Pancreas (tissue), 10 donors: ENCODE results near the gene RAET1L. TPM values are rescaled to one million over a fixed set of nuclear protein-coding genes. Genes with fewer than 3 reads are reported as not detected.
"Not testable (repeated sequence)": the region's sequence is repeated elsewhere in the genome, so short reads cannot be mapped to it uniquely, and the experiment has no call there.

Experiments
- ATAC-seq, 4 donors: fragments of 200-7000 bp; cut with Tn5 transposase; one replicate each; pipeline versions ENCODE4 v1.8.0 to v1.9.1; 2020; ENCODE audit warnings: mild to moderate bottlenecking in 4 of 4, moderate library complexity in 4 of 4
- DNase-seq, 6 donors: peaks; one replicate each; pipeline ENCODE4 v3.0.0-alpha.2; 2020
- FAIRE-seq: peaks from 2 replicates; lab custom pipeline; 2012; peaks lifted over from hg19 to GRCh38; lab: Jason Lieb, UNC
- H3K27ac ChIP-seq, 4 donors: fragments of 200-600 bp; sonication (generic); 1 replicate in 3 of 4; 2 replicates in 1 of 4; pipeline versions ENCODE4 v1.5.0 to v1.8.0; 2020
- H3K27me3 ChIP-seq, 4 donors: fragments of 200-600 bp; one replicate each; pipeline ENCODE4 v1.8.0; 2021
- H3K36me3 ChIP-seq, 3 donors: fragments of 200-600 bp; sonication (generic) in 1 of 3; one replicate each; pipeline versions ENCODE4 v1.5.0 to v1.8.0; 2020 to 2021
- H3K4me1 ChIP-seq, 3 donors: fragments of 200-600 bp; one replicate each; pipeline ENCODE4 v1.8.0; 2021
- H3K4me3 ChIP-seq, 4 donors: fragments of 200-600 bp; sonication (generic) in 2 of 4; one replicate each; pipeline versions ENCODE4 v1.5.0 to v1.8.0; 2020 to 2021
- H3K9me3 ChIP-seq, 4 donors: fragments of 200-600 bp; one replicate each; pipeline ENCODE4 v1.8.0; 2021
- CTCF ChIP-seq, 4 donors: fragments of 200-600 bp; sonication (generic) in 3 of 4; IDR thresholded peaks; one replicate each; pipeline versions ENCODE4 v1.5.0 to v1.8.0; 2021; ENCODE audit warnings: antibody characterized with exemption in 4 of 4
- WGBS, 2 donors: extraction: QIAGEN DNeasy Blood & Tissue Kit; methylation state at CpG; one replicate each; pipeline ENCODE4 v1.1.7; 2013; 5-methylcytosine and 5-hydroxymethylcytosine counted together
- intact Hi-C, 3 donors: fragments of 100-400 bp; cut with DNase I; formaldehyde crosslinking; loops; one replicate each; pipeline versions ENCODE4 v1.11.1 to v1.14.2; 2022
- polyA plus RNA-seq, 2 donors: library from polyadenylated mRNA; stranded (reverse); fragments of 200-250 nt; gene quantifications; one replicate each; pipeline ENCODE4 v1.2.3, GENCODE V29; 2013
- total RNA-seq, 6 donors: library from RNA; stranded (reverse); fragmentation: NEBNext Ultra II Directional in 4 of 6; extraction: Animal tissue kit (Norgen Biotek cat#: 25700) in 4 of 6; gene quantifications; one replicate each; pipeline versions ENCODE4 v1.2.1 to v1.2.4, GENCODE V29; 2021 to 2023
- donor health status: healthy with polysubstance abuse.
- donor health status: DM: no; HTN: no; CAD: no; lungs with moderate emphysema.
- donor health status: DM: no; HTN: no; CAD: no.
- donor health status: control.
- donor health status: control.
- donor health status: Bipolar disorder and iron deficiency.
- donor health status: DM: yes; HTN: yes; CAD: no.
- donor health status: DM: no; HTN: no; CAD: no.
- donor health status: DM: no; HTN: no; CAD: no.
- donor health status: DM: yes; HTN: yes; CAD: no.

Gene RAET1L
- total and polyA plus RNA-seq, 8 donors = 0.46 to 0.53 TPM; not detected in 6

- Histone ChIP-seq H3K27ac (no peak overlapping the region), H3K4me3 (no peak overlapping the region), H3K9me3 (no peaks in the 10 kb centered on the region), H3K36me3 (no peaks in the 10 kb centered on the region), H3K27me3 (no peaks in the 10 kb centered on the region), H3K4me1 (no peaks in the 10 kb centered on the region)
- no peak for TF ChIP-seq CTCF (IDR thresholded peaks at IDR 0.05)
- DNase-seq (no peak), FAIRE-seq (no peak), ATAC-seq (no peak)
- intact Hi-C loops = no loop called here
- 88 to 90% methylated on average over 6 of the region's 6 CpGs for WGBS, 2 donors
These were observed 38.3 kb upstream of the RAET1L start for GRCh38 chr6:150063640-150064039.

GRCh38 chr6:150059973-150060372 is 34.6 kb upstream of the RAET1L start:
- FAIRE-seq, H3K27me3 ChIP-seq, H3K27ac ChIP-seq, H3K4me3 ChIP-seq, H3K4me1 ChIP-seq, H3K36me3 ChIP-seq, DNase-seq, H3K9me3 ChIP-seq, intact Hi-C loops: not testable (repeated sequence)
- WGBS, 2 donors = 80 to 85% methylated on average over 7 of the region's 7 CpGs
- ATAC-seq = peak in 1 of 4 donors; percentile 23

DNA sequence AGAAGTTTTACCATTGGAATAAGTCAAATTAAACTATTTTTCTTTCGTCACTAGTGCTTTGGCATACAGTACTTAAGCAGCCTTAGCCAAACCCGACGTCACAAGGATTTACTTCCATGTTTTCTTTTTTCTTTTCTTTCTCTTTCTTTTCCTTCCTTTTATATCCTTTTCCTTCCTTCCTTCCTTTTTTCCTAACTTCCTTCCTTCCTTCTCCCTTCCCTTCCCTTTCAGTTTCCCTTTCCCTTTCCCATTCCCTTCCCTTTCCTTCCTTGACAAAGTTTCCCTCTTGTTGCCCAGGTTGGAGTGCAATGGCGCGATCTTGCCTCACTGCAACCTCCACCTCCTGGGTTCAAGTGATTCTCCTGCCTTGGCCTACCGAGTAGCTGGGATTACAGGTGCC is 33.7 kb upstream of the RAET1L start:
- no peak for DNase-seq
- H3K4me3 ChIP-seq = no peak overlapping the region
- TF ChIP-seq CTCF (IDR thresholded peaks at IDR 0.05) = no peak
- H3K36me3 ChIP-seq = no peaks in the 10 kb centered on the region
- no peak overlapping the region for H3K27ac ChIP-seq
- no peak for FAIRE-seq
- no peaks in the 10 kb centered on the region for H3K4me1 ChIP-seq
- intact Hi-C loops = no loop called here
- no peaks in the 10 kb centered on the region for H3K9me3 ChIP-seq
- ATAC-seq = no peak
- no peaks in the 10 kb centered on the region for H3K27me3 ChIP-seq
- whole genome bisulfite sequencing, 2 donors = 88 to 94% methylated on average over 6 of the region's 6 CpGs

GRCh38 chr6:150058231-150058792 is 33.0 kb upstream of the RAET1L start:
- DNase-seq (no peak), FAIRE-seq (no peak), ATAC-seq (no peak)
- Histone ChIP-seq H3K9me3 (no peaks in the 10 kb centered on the region), H3K4me3 (no peak overlapping the region), H3K4me1 (no peaks in the 10 kb centered on the region), H3K27me3 (no peaks in the 10 kb centered on the region), H3K36me3 (no peaks in the 10 kb centered on the region), H3K27ac (no peak overlapping the region)
- intact Hi-C loops = no loop called here
- TF ChIP-seq CTCF (IDR thresholded peaks at IDR 0.05) = no peak
- 83 to 86% methylated on average over 14 of the region's 14 CpGs for WGBS, 2 donors

GRCh38 chr6:150057501-150057951 is 32.2 kb upstream of the RAET1L start:
- no peak for ATAC-seq
- TF ChIP-seq CTCF (IDR thresholded peaks at IDR 0.05) = no peak

More at GRCh38 chr6:150057501-150057951, 32.2 kb upstream of the RAET1L start:
- H3K4me1 ChIP-seq = no peaks in the 10 kb centered on the region
- intact Hi-C loops = no loop called here
- H3K36me3 ChIP-seq = no peaks in the 10 kb centered on the region
- DNase-seq (no peak), FAIRE-seq (no peak)
- H3K27ac ChIP-seq = no peak overlapping the region
- H3K9me3 ChIP-seq = no peaks in the 10 kb centered on the region
- WGBS, 2 donors = 64 to 67% methylated on average over 29 of the region's 29 CpGs
- no peaks in the 10 kb centered on the region for H3K27me3 ChIP-seq
- no peak overlapping the region for H3K4me3 ChIP-seq
